GM18517 (cell line): Measurements from ENCODE around the gene NOD2.

ENCODE experiments used
- ATAC-seq: cut with Tn5 transposase; IDR thresholded peaks from one replicate; pipeline ENCODE4 v1.9.1; 2021; ENCODE audit warnings: mild to moderate bottlenecking, moderate library complexity; ENCODE audit not compliant: unreplicated experiment

The NOD2 gene

DNA sequence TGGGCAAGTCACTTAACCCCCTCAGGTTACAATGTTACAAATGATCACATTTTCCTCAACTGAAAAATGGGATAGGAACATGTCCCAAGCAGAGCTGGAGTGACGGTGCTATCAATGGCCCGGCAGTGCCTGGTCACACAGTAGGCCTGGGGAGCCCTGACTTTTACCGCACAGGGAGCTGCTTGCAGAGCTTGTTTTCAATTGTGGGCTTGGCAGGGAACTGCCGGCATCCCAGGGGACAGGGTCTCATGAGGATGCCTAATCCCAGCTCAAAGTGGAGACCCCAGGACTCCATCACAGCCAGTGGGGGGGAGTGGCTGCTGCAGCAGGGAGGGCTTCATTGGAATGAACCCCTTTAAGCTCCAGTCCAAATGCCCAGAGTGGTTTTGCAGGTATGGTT is 23.7 kb upstream of the NOD2 start:
- ATAC-seq, result no peak

DNA sequence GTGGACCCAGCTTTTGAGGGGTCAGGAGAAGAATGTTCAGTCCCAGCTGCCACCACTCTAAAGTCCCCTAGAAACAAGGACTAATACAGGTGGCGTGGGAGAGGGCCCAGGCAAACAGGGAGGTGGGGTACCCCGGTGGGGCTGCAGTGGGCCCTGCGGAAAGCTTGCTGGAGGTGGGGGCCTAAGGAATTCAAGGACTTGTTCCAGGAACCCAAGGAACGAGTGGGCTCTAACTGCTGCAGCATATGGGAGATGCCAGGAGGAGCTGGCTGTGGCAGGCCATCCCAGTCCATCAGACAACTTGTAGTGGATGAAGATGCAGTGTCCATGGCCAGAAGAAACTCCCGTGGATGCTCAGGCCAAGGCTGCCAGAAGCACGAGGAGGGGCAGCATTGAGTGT is 22.9 kb upstream of the NOD2 start:
- no peak for ATAC-seq

DNA sequence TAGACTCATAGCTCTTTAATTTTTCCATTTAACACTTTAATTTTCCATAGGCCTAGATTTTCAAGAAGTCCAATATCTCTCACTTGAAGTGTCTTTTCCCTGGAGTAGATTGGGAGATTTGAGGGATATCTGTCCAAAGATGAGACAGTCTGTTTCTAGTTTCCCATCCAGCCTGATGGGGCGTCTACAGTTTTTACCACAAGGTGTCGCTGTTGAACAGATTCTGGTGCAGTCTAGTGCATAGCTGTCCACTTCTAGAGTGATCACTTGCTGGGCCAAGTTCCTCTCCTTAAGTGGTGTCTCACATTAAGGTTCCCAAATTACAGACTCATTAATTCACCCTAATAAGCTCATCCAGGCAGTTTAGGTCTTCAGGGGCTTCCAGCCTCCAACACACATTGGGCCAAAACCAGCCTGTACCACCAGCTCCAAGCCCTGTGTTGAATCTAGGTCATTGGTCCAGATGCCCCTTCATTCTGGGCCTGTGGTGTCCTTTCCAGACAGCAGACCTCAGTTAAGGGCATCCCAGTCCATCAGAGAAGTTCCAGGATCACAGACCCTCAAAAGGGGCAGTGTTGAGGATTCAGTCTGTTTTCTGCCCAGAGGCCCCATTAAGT is 21.7 kb upstream of the NOD2 start:
- no peak for ATAC-seq

DNA sequence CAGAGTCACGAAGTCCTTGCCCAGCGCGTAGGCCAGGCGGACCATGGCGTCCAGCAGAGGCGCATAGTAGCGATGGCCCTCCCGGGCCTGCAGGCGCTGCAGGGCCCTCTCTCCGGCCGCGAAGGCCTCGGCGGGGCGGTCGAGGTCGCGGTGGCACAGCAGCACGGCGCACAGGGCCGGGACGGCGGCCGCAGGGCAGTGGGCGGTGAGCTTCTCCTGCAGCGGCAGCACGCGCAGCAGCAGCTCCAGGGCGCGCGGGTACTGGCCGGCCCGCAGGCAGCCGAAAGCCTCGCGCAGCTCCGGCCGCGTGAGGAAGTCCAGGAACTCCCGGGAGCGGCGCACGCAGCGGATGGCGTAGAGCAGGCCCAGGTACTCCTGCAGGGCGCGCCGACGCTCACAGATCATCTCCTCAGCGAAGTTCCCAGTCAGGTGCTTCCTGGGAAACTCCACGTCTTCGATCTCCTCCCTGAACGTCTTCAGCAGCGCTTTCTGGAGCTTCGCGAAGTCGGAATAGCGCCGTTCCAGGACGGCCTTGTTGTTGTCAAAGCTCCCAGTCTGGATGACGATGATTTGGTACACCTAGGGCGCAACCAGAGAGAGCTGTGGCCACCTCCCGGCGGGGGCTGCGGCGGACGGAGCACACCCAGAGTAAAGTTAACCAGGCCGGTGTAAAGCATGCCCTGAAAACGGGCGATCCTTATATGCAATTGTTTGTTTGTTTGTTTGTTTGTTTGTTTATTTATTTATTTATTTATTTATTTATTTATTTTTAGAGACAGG is 19.7 kb upstream of the NOD2 start:
- no peak for ATAC-seq

DNA sequence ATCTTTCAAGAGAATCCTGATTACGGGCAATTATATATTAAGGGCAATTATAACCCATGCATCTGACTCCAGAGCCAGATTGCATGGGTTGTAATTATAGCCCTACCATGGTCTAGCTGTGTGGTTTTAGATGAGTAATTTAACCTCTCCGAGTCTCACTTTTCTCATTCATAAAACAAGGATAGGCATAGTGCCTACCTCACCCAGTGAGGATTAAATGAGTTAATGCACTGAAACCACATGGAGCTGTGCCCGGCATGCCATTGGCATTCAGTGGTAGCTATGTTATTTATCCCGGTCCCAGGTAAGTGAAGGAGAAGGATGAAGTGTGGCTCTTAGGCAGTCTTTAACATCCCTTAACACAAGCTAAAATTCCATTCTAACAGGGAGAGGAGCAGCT is 18.6 kb upstream of the NOD2 start:
- no peak for ATAC-seq

DNA sequence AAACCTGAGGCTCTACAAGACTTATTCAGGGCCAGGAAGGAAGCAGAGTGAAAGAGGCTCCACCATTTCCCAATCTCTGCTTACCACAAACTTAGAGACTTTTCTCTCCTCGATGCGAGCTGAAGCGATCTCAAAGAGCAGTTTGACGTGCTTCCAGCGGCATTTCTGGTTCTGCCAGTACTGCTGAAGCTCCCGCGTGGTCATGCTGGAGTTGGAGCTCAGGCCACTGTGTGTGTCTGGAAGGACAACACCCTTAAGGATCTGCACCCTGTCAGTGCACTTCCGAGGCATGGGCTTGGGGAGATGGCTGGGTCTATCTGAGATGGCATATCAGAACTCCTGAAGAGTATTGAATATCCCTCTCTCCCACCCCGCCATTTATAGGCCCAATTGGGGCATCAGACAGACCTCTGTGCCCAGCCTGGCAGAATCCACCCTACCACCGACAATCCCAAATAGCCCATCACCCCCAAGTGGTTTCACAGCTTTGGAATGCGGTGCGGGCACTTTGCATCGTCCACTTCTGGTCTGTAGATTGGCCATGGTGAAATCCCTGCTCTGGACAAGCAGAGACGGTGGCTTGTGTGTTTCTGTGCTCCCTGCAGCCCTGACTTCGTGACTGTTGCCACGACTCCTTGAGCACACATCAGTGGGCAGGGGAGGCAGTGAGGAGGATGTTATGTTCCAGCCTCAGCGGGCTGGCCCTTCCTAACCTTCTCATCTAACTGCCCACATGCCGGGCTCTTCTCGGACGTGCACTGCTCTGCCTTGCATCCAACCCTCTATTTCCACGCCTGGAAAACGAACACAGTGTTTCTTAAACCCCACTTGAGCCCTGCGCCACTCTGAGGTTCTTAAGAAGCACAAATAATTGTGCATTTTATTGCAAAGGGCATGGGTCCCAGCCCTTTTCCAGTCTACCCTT is 17.5 kb upstream of the NOD2 start:
- ATAC-seq, result no peak

DNA sequence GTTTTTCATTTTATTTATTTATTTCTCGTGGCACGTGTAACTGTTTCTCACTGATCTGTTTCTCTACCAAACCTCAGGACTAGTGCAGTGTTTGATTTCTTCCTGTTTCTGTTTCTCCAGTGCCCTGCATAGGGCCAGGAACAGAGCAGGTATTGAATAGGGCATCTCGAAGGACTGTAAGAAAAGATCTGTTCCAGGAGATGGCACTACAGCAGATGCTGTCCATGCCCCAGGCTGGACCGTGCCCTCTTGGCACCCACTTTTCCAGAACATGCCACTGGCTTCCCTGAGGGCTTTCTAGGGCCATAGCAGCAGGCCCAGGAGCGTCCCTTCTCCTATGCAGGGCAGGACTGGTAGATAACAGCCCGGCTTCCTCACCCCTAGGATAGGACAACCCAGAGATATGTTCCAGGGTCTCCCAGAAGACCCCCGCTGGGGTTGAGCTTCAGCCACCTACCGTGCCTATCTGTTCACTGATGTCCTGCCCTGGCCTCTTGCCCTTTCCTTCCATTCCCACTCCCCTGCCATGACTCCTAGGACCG is 16.7 kb upstream of the NOD2 start:
- no peak for ATAC-seq

DNA sequence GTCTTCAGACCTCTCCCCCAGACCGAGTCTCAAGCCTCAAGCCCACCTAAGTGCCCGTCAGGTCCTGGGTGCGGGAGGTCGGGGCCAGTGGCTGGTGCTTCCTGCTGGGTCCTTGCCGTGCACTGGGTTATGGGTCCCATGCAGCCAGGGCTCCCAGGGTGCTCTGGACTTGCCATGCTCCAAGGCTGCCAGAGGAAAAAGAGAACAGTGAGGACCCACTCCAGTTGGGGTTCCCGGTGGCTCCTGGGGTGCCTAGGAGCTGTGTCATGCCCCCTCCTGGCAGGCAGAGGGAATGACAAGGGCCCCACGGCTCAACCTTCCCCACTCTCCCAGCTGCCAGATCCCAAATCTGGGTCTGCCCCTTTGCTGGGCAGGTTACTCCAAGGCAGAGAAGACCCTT is 16.1 kb upstream of the NOD2 start:
- ATAC-seq, result no peak

DNA sequence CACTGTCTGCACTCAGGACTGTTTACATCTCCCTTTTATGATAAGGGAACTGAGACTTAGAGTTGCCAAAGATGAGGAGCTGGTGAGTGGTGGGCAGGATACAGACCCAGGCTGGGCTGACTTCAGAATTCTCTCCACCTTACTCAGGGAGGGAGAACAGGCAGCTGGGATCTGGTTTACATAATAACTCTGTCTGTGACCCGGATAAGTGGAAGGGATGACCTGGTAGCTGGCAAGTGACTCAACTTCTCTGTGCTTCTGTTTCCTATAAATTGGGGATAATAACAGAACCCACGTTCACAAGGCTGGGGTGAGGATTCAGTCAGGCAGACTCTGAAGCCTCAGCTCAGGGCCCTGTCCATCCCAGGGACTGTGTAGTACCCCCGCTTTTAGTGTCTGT is 14.9 kb upstream of the NOD2 start:
- no peak for ATAC-seq

DNA sequence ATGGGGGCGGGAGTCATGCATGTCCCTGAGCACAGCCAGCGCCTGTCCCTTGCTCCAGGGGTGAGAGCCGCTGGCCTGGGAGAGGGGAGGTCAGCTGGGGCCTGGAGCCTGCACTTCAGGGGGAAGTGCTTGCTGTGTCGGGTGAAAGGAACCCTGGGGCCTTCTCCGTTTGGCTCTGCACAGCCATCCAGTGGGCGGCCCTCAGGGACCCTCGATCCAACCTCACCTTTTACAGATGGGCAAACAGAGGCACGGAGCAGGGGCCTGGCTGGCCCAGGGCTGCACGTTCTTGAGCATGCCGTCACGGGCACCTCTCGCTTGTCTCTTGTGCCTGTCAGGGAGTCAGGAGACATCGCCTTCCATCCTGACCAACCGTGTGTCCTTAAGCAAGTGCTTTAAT is 14.1 kb upstream of the NOD2 start:
- no peak for ATAC-seq

DNA sequence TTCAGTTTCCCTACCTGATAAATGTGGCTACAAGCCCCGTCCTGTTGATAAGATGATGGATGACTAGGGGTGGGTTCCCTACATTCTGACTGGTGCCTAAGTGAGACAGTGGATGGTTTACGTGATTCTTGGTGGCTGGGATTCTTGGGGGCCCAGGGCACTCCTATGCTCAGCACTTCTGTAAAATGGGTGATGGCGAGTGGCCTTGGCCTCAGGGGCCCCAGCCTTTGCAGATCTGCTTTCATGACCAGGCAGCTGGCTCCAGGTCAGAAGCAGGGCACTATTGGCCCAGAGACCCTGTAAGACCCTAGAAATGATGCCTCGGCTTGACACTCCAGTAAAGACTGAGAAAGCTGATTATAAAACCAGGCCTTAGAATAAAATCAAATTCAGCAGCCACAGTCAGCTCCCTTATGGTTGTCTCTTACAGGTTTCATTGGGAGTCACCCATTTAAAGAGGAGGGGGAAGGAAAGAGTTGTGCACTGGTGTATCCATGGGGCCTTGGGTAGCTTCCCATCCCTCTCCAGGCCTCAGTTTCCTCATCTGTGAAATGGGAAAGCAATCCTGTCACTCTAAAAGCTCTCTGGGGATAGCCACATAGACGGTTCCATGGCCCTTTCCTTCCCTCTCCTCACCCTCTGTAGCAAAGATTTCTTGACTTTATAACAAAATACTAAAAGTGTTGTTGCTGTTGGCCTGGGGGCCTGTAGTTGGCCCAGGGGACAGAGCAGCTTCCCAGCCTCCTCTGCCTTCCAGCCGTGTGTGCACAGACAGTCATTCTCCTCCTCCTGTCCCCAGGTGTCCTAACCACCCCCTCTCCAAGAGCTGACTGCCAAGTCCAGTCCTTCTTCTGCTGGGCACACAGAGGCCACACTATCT is 13.5 kb upstream of the NOD2 start:
- ATAC-seq, result no peak

DNA sequence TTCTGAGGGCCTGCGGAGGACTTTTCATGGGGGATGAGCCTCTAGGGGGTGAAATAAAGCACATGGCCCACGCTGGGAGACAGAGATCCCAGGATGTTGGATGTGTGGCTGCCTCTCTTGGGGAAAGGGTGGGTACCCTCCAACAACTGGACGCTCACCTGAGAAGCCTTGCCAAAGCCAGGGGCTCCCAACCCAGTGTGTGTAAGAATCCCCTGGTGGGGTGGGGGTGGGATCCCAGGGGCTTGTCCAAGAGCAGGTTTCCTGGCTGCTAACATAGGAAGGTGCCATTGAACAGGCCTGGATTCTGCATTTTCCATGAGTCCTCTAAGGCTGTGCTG is 12.9 kb upstream of the NOD2 start:
- no peak for ATAC-seq

DNA sequence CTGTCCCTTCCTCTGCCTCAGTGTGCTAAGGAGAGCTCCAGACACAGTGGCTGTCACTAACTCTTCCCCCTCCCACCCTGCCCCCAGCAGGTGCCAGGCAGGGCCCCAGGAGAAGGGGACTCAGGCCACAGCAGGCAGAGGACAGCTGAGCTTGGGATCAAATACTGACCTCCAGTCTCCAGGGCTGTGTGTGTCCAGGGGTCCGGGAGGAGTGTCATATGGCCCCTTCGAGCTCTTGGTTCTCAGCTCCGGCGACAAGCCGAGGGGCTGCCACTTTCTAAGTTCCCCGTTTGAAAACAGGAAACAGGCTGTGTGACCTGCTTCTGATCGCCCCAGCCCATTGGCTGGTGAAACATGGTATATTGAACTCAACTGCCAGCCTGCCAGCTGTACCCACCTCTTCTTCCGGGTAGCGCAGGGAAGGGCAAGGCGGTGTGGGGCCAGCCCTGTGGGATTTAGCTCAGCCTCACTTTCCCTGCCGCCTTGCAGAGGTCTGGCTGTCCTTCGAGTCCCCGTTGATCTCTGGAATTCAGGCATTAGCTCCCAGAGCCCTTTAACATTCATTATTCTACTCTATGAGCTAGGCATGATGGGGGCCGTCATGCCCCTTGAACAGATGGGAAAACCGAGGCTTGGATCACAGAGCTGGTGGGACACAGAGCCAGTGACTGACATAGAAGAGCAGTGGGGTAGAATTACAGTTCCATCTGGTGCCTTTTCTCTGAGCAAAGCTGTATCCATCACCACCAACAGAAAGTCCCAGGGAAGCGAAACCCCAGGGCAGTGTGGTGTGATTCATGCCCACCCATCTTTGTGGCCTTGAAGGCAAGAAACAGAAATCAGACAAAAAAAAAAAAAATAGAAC is 12.2 kb upstream of the NOD2 start, which contains the start of gene SNX20:
Gene SNX20 (minus strand): TSS at position 292 of the 865 bp plus-strand sequence. CDS start 3,786 bp downstream, outside the sequence.
- peak; percentile 73 for ATAC-seq

DNA sequence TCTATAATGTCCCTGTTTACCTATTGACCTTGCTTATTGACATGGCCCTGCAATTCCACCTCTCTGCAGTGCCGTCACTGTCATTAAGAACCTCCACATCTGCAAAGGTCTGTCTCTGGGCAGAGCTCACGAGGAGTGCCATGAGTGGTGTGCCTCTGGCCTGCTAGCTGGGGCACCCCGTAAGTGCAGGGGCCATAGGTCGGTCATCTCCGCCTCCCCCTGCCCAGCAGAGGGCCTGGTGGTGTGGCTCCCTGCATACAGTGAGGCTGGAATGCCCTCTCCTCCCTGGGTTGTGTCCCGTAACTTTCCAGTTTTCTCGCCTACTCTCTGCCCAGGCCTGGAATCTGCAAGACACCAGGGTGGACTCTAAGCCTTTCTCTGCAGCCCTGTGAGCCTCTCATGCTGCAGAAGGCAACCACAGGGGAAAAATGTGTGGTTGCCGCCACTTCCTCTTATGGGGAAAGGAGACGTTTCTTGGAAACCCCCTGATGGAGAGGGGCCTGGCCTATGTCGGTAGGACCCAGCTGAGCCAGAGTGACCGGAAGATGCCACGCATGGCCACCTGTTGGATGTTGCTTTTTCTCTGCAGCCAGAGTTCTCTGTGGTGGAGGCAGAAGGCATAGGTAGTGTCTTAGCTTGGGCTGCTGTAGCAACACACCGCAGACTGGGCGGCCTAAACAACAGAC is 9.6 kb upstream of the NOD2 start:
- peak; percentile 48 for ATAC-seq

DNA sequence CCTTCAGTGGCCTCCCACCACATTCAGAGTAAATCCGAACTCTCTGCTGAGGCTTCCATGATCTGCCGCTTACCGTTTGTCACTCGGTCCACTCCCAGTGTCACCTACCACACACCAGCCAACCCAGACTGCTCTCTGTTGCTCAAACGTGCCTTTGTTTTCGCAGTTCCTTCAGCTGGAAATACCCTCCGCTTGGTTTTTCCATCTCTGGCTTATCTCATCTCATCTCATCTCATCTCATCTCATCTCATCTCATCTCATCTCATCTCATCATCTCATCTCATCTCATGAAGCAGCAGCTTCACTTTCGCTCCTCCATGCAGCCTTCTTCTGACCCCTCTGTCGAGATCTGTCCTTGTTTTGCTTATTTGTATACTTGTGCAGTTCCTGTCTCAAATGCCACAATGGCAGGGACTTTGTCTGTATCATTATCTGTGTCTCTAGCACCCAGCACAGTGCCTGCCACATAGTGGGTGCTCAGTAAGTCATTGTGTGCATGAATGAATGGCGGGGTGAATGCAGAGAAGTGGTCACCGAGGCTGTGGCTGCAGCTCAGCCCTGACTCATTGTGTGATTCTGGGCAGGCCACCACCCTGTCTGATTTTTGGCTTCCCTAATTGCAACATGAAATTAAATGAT is 8.5 kb upstream of the NOD2 start:
- no peak for ATAC-seq

DNA sequence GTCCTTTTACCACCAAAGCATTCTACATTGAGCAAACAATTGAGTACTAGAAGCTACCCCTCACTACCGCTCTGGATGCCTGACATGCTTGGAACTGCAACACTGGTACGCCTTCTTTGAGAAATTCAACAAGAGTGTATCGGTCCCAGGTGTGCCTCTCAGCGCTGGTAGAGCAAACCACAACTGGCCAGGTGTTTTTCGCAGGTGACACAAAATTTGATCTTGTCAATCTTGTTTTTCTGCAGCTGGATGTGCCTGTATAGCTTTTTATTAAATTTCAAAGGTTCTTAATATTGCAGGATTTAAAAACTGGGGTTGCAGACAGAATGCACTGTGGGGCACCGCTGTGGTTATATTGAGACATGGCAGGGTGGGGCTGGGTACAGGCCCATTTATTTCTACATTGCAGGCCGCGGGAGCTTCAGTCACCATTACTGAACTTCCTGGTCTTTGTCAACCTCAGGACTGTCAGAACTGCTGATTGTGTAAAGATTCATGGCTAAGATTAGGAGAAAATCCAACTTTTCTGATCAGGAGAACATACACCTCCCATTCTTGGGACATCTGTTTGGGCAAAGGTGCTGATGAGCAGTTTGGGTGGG is 7.8 kb upstream of the NOD2 start:
- no peak for ATAC-seq

DNA sequence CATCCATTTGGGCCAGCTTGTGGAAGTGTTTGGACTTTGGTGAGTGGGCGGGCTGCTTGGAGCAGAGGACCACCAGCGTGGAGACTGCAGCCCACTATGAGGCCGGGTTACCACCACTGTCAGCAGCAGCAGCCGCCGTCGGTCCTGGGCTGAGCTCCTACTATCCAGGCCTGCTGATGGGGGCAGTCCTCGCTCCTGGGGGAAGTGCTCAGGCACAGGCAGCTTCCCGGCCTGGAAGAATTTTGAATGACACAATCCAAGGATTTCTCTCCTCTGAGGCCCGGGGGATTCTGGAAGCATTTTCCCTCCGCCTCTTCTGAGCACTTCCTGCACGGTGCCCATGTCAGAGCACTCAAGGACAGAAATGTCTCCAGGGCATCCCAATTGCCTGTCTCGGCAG is 5.3 kb upstream of the NOD2 start:
- ATAC-seq, result no peak

DNA sequence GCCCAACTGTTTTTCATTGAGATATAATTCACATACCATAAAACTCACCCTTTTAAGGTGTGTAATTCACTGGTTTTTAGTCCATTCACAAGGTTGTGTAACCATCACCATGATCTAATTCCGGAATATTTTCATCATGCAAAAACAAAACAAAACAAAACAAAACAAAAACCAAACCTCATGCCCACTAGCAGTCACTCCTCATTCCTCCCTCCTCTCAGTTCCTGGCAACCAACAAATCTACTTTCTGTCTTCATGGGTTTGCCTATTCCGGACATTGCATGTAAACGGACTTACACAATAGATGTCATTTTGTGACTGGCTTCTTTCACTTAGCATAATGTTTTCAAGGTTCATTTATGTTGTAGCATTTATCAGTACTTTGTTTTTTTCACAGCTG is 4.5 kb upstream of the NOD2 start:
- ATAC-seq, result no peak
